Measurements from ENCODE around the gene PTPN1. TPM values are rescaled to one million over a fixed set of nuclear protein-coding genes. Genes with fewer than 3 reads are reported as not detected.

Gene PTPN1
- total and polyA plus RNA-seq, 2 donors (not counting 3 experiments of a cell fraction or from before 2014, with no cell fraction given): 41.1 to 64.3 TPM

- no peaks in the 10 kb centered on the region for H3K27me3 ChIP-seq (ENCODE audit: control insufficient read depth in 2 of 2, insufficient read depth in 2 of 2, low read length in 2 of 2)
- no peaks in the 10 kb centered on the region for H3K9me3 ChIP-seq (replicated peaks; ENCODE audit: control insufficient read depth, insufficient read depth, low read length)
- H3K9ac ChIP-seq (replicated peaks; ENCODE audit: extremely low read depth, insufficient read depth, low read length): no peak overlapping the region
- ChIA-PET POLR2A (no interaction called here), CTCF (interaction anchor here (1.1 to 1.8 kb wide), 3 partner anchors 19 to 92 kb away, joined by 3 to 4 read pairs (median 3); no protein-coding TSS in a partner anchor)
- H3K4me1 ChIP-seq (ENCODE audit: control insufficient read depth, extremely low read depth, insufficient read depth, low read length): peaks cover 12% of the 10 kb centered on the region
- H3K4me3 ChIP-seq (replicated peaks in 1 of 3; ENCODE audit: insufficient read depth in 1 of 3, low read depth in 1 of 3, low read length in 3 of 3): no peak overlapping the region
- no TSS peak for BruUV-seq (replicated peaks)
- FAIRE-seq: no peak
- H3K36me3 ChIP-seq (ENCODE audit: control insufficient read depth in 2 of 2, extremely low read depth in 1 of 2, insufficient read depth in 2 of 2, low read length in 2 of 2): no peaks in the 10 kb centered on the region
- no peak for DNase-seq (ENCODE audit: low read depth, low spot score)
- H3K4me2 ChIP-seq (ENCODE audit: insufficient read depth, low read length): no peak overlapping the region
- H2AFZ ChIP-seq (ENCODE audit: low read depth, low read length): no peak overlapping the region
- no peaks in the 10 kb centered on the region for H3K9me1 ChIP-seq (replicated peaks; ENCODE audit: control insufficient read depth, extremely low read depth, insufficient read depth, low read length)
- dilution Hi-C loops (cut with MboI; ENCODE audit: extremely low pct_ligation_motif_present, low sequenced_read_pairs) (no loop called here), intact Hi-C loops (cut with micrococcal nuclease) (loop anchor here (2.0 kb wide), 1 partner anchor 29 kb away; the partner anchor contains the start of gene PTPN1)
- no peaks in the 10 kb centered on the region for H3K79me2 ChIP-seq (ENCODE audit: control insufficient read depth, insufficient read depth, low read length)
- TF ChIP-seq MYC (IDR thresholded peaks at IDR 0.05; ENCODE audit: low read depth, low read length) (no peak), MAX (IDR thresholded peaks at IDR 0.05; ENCODE audit: insufficient read depth, insufficient read length) (no peak), JUN (IDR thresholded peaks at IDR 0.05; ENCODE audit: borderline replicate concordance, insufficient read depth, insufficient read length, low read depth) (no peak), FOS (IDR thresholded peaks at IDR 0.05; ENCODE audit: borderline replicate concordance, insufficient read depth, low read length) (no peak), CTCF (IDR thresholded peaks at IDR 0.05; ENCODE audit: extremely low read depth in 1 of 2, insufficient read depth in 1 of 2, low read depth in 1 of 2, low read length in 2 of 2) (no peak), GATA2 (IDR thresholded peaks at IDR 0.05; ENCODE audit: insufficient read depth, insufficient read length, low read depth, low read length) (no peak), POLR2AphosphoS5 (IDR thresholded peaks at IDR 0.05; ENCODE audit: insufficient read depth, low read depth, low read length) (no peak), POLR2A (IDR thresholded peaks at IDR 0.05; ENCODE audit: low read depth, low read length) (no peak)
- no peaks in the 10 kb centered on the region for H4K20me1 ChIP-seq (replicated peaks; ENCODE audit: control insufficient read depth, extremely low read depth, insufficient read depth, low read length)
- no peak overlapping the region for H3K27ac ChIP-seq (ENCODE audit: insufficient read depth, low read depth, low read length)
Observed at GRCh38 chr20:50481741-50482140, 28.4 kb upstream of the PTPN1 start.

Measured in endothelial cell of umbilical vein (primary cell).